ENCODE results near the gene ARHGEF5.

DNA sequence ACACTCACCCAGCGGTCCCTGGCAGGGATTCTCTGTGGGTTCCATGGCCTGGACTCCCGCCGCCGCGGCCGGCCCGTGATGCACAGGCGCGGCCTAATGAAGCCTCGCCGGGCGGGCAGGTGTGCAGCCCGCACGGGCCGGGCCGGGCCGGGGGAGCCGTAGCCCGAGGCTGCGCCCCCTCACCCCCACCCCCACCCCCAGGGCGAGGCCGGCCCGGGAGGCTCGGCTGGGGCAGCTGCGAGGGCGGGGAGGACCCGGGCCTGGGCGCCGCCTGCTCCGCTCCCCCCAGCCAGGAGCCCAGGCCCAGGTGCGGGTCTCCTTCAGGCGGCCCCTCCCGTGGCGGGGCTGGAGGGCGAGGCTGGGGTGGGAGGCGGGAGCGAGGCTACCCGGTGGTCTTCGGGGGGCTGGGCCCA lies 48.5 kb downstream of the ARHGEF5 start, which contains the start of gene NOBOX:
- TF ChIP-seq, protein P1, sequence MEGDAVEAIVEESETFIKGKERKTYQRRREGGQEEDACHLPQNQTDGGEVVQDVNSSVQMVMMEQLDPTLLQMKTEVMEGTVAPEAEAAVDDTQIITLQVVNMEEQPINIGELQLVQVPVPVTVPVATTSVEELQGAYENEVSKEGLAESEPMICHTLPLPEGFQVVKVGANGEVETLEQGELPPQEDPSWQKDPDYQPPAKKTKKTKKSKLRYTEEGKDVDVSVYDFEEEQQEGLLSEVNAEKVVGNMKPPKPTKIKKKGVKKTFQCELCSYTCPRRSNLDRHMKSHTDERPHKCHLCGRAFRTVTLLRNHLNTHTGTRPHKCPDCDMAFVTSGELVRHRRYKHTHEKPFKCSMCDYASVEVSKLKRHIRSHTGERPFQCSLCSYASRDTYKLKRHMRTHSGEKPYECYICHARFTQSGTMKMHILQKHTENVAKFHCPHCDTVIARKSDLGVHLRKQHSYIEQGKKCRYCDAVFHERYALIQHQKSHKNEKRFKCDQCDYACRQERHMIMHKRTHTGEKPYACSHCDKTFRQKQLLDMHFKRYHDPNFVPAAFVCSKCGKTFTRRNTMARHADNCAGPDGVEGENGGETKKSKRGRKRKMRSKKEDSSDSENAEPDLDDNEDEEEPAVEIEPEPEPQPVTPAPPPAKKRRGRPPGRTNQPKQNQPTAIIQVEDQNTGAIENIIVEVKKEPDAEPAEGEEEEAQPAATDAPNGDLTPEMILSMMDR (IDR thresholded peaks at IDR 0.05), result no peak
- TF ChIP-seq EZH2 (IDR thresholded peaks at IDR 0.05; ENCODE audit: borderline replicate concordance, insufficient read depth, low read depth, low read length, poor library complexity, severe bottlenecking), result no peak
